ENCODE results near the gene FCER2. TPM values are rescaled to one million over a fixed set of nuclear protein-coding genes. Genes with fewer than 3 reads are reported as not detected.

Gene FCER2
- total and polyA plus RNA-seq, 2 of the 4 experiments (the other 2 are of a cell fraction) = not detected

- no TSS peak for BruUV-seq (replicated peaks)
- ATAC-seq (ENCODE audit: low read depth) = no peak
- Histone ChIP-seq H3K23ac (ENCODE audit: low read depth, low read length) (no peak overlapping the region), H2BK5ac (ENCODE audit: low read depth, low read length, poor library complexity, severe bottlenecking) (no peak overlapping the region), H2BK120ac (ENCODE audit: low read depth, low read length) (no peak overlapping the region), H2BK15ac (ENCODE audit: low read depth, low read length) (no peak overlapping the region), H3K14ac (replicated peaks; ENCODE audit: low read depth, low read length) (no peak overlapping the region), H3K4me2 (ENCODE audit: low read depth, low read length) (no peak overlapping the region), H3K9me1 (ENCODE audit: insufficient read depth, low read length) (no peaks in the 10 kb centered on the region), H3K79me1 (ENCODE audit: low read depth in 1 of 2, low read length in 2 of 2) (no peaks in the 10 kb centered on the region), H3K4me3 (ENCODE audit: insufficient read depth, low read depth, low read length) (no peak overlapping the region), H3K18ac (ENCODE audit: low read depth, low read length) (no peak overlapping the region), H2AK9ac (replicated peaks; ENCODE audit: low read depth, low read length, poor library complexity) (no peak overlapping the region), H2BK20ac (ENCODE audit: low read depth, low read length) (no peak overlapping the region), H4K8ac (ENCODE audit: low read depth in 2 of 2, low read length in 2 of 2) (no peak overlapping the region), H3K4me1 (ENCODE audit: control insufficient read depth, insufficient read depth, low read length) (no peaks in the 10 kb centered on the region), H3K56ac (ENCODE audit: extremely low read depth, insufficient read depth, low read length) (no peak overlapping the region), H4K20me1 (ENCODE audit: insufficient read depth, low read length) (no peaks in the 10 kb centered on the region), H3K27me3 (ENCODE audit: control insufficient read depth, insufficient read depth, low read length) (peaks cover 9% of the 10 kb centered on the region), H3K4ac (ENCODE audit: low read depth, low read length) (no peak overlapping the region), H2AK5ac (ENCODE audit: low read depth, low read length) (no peak overlapping the region), H3K36me3 (ENCODE audit: control insufficient read depth, insufficient read depth, low read length) (no peaks in the 10 kb centered on the region), H4K91ac (ENCODE audit: insufficient read depth, low read depth, low read length) (no peak overlapping the region), H3K27ac (ENCODE audit: insufficient read depth, low read length) (no peak overlapping the region), H3K9ac (ENCODE audit: low read depth, low read length) (no peak overlapping the region), H4K5ac (ENCODE audit: low read depth, low read length) (no peak overlapping the region), H2AFZ (replicated peaks; ENCODE audit: low read length, poor library complexity) (no peak overlapping the region), H3K9me3 (ENCODE audit: control insufficient read depth, insufficient read depth, low read length) (no peaks in the 10 kb centered on the region)
- 57% methylated on average over 5 of the region's 12 CpGs; no CpG with 5 or more reads in 1 of the 2 experiments for WGBS, 2 experiments (ENCODE audit: extremely low coverage in 2 of 2, insufficient read length in 1 of 2)
- no peak for DNase-seq
- dilution Hi-C loops (cut with HindIII; ENCODE audit: low sequenced_read_pairs, unreplicated experiment) (no loop called here), intact Hi-C loops (cut with micrococcal nuclease) (no loop called here), in situ Hi-C loops (cut with MboI; ENCODE audit: low sequenced_read_pairs) (no loop called here)
- CTCF ChIA-PET = no interaction called here
- TF ChIP-seq SMC3 (IDR thresholded peaks at IDR 0.05; ENCODE audit: low read depth, low read length) = no peak
- no peak for TF ChIP-seq BHLHE40 (IDR thresholded peaks at IDR 0.05; ENCODE audit: low read depth, low read length)
- TF ChIP-seq, protein P1, sequence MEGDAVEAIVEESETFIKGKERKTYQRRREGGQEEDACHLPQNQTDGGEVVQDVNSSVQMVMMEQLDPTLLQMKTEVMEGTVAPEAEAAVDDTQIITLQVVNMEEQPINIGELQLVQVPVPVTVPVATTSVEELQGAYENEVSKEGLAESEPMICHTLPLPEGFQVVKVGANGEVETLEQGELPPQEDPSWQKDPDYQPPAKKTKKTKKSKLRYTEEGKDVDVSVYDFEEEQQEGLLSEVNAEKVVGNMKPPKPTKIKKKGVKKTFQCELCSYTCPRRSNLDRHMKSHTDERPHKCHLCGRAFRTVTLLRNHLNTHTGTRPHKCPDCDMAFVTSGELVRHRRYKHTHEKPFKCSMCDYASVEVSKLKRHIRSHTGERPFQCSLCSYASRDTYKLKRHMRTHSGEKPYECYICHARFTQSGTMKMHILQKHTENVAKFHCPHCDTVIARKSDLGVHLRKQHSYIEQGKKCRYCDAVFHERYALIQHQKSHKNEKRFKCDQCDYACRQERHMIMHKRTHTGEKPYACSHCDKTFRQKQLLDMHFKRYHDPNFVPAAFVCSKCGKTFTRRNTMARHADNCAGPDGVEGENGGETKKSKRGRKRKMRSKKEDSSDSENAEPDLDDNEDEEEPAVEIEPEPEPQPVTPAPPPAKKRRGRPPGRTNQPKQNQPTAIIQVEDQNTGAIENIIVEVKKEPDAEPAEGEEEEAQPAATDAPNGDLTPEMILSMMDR (conservative IDR thresholded peaks at IDR 0.05; ENCODE audit: low read depth, low read length) = no peak
- TF ChIP-seq, protein P2, sequence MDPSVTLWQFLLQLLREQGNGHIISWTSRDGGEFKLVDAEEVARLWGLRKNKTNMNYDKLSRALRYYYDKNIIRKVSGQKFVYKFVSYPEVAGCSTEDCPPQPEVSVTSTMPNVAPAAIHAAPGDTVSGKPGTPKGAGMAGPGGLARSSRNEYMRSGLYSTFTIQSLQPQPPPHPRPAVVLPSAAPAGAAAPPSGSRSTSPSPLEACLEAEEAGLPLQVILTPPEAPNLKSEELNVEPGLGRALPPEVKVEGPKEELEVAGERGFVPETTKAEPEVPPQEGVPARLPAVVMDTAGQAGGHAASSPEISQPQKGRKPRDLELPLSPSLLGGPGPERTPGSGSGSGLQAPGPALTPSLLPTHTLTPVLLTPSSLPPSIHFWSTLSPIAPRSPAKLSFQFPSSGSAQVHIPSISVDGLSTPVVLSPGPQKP (IDR thresholded peaks at IDR 0.05; ENCODE audit: borderline replicate concordance, low read depth, low read length) = no peak
- TF ChIP-seq MAZ (IDR thresholded peaks at IDR 0.05; ENCODE audit: borderline replicate concordance, low read depth, low read length) = no peak
- POLR2A ChIA-PET (ENCODE audit: unreplicated experiment) = no interaction called here
These were observed 43.1 kb upstream of the FCER2 start for GRCh38 chr19:7744871-7745650.
